ENCODE measurements around the gene ZNF814.
"Not testable (repeated sequence)": the region's sequence is repeated elsewhere in the genome, so short reads cannot be mapped to it uniquely, and the experiment has no call there.

The ZNF814 gene

GRCh38 chr19:57888107-57888559, 704 bp downstream of the ZNF814 start:
- Histone ChIP-seq H3K27ac (ENCODE audit: low read length) (peak overlapping the region; percentile 59), H3K4me3 (ENCODE audit: low read length) (peak overlapping the region; percentile 97)

GRCh38 chr19:57887195-57887941, 1.5 kb downstream of the ZNF814 start:
- Histone ChIP-seq H3K9me3 (ENCODE audit: insufficient read depth, low read depth, low read length) (no peaks in the 10 kb centered on the region), H3K4me1 (ENCODE audit: insufficient read depth, low read length) (peaks cover 10% of the 10 kb centered on the region; the same call in 1 of the 2 replicates), H3K36me3 (ENCODE audit: insufficient read depth, low read depth, low read length) (peaks cover 39% of the 10 kb centered on the region), H3K4me3 (ENCODE audit: low read length) (peak overlapping the region; percentile 97), H3K27me3 (ENCODE audit: insufficient read depth, low read length) (no peaks in the 10 kb centered on the region), H3K27ac (ENCODE audit: low read length) (peak overlapping the region; percentile 59), H3K9ac (ENCODE audit: low read depth, low read length) (peak overlapping the region; percentile 99)

More at GRCh38 chr19:57888107-57888559, 704 bp downstream of the ZNF814 start:
- no peaks in the 10 kb centered on the region for H3K27me3 ChIP-seq (ENCODE audit: insufficient read depth, low read length)
- peak overlapping the region; percentile 99 for H3K9ac ChIP-seq (ENCODE audit: low read depth, low read length)
- H3K36me3 ChIP-seq (ENCODE audit: insufficient read depth, low read depth, low read length), result peaks cover 31% of the 10 kb centered on the region
- no peaks in the 10 kb centered on the region for H3K9me3 ChIP-seq (ENCODE audit: insufficient read depth, low read depth, low read length)
- H3K4me1 ChIP-seq (ENCODE audit: insufficient read depth, low read length), result peaks cover 16% of the 10 kb centered on the region; the same call in 1 of the 2 replicates

- Histone ChIP-seq H3K9ac (ENCODE audit: low read depth, low read length) (peak overlapping the region; percentile 99; the same call in 1 of the 2 replicates), H3K9me3 (ENCODE audit: insufficient read depth, low read depth, low read length) (no peaks in the 10 kb centered on the region), H3K27me3 (ENCODE audit: insufficient read depth, low read length) (no peaks in the 10 kb centered on the region), H3K36me3 (ENCODE audit: insufficient read depth, low read depth, low read length) (peaks cover 39% of the 10 kb centered on the region), H3K27ac (ENCODE audit: low read length) (no peak overlapping the region), H3K4me3 (ENCODE audit: low read length) (peak overlapping the region; percentile 97), H3K4me1 (ENCODE audit: insufficient read depth, low read length) (peaks cover 10% of the 10 kb centered on the region; the same call in 1 of the 2 replicates)
Observed at GRCh38 chr19:57886046-57886445, 2.8 kb downstream of the ZNF814 start.

DNA sequence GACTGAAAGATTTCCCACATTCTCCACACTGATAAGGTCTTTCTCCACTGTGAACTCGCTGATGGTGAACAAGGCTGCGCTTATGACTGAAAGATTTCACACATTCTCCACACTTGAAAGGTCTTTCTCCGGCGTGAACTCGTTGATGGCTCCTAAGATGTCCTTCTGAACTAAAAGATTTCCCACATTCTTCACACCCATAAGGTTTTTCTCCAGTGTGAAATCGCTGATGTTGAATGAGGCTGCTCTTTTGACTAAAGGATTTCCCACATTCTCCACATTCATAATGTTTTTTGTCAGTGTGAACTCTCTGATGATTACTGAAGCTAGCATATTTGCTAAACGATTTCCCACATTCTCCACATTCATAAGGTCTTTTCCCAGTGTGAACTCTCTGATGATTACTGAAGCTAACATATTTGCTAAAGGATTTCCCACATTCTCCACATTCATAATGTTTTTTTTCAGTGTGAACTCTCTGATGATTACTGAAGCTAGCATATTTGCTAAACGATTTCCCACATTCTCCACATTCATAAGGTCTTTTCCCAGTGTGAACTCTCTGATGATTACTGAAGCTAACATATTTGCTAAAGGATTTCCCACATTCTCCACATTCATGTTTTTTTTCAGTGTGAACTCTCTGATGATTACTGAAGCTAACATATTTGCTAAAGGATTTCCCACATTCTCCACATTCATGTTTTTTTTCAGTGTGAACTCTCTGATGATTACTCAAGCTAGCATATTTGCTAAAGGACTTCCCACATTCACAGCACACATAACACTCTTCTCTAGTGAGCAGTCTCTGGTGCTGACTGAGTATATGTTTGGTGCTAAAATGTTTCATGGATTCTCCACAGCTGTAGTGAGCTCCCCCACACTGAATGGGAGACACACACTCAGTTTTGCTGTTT, 14.7 kb downstream of the ZNF814 start:
- peaks cover 46% of the 10 kb centered on the region for H3K9me3 ChIP-seq (ENCODE audit: insufficient read depth, low read depth, low read length)
- not testable (repeated sequence) for H3K4me1 ChIP-seq (ENCODE audit: insufficient read depth, low read length); H3K27ac ChIP-seq (ENCODE audit: low read length); H3K9ac ChIP-seq (ENCODE audit: low read depth, low read length); H3K27me3 ChIP-seq (ENCODE audit: insufficient read depth, low read length)
- H3K36me3 ChIP-seq (ENCODE audit: insufficient read depth, low read depth, low read length), result peaks cover 89% of the 10 kb centered on the region
- H3K4me3 ChIP-seq (ENCODE audit: low read length), result peak overlapping the region; percentile 42; the same call in 1 of the 2 replicates

- Histone ChIP-seq H3K9me3 (ENCODE audit: insufficient read depth, low read depth, low read length) (peaks cover 46% of the 10 kb centered on the region), H3K36me3 (ENCODE audit: insufficient read depth, low read depth, low read length) (peaks cover 85% of the 10 kb centered on the region), H3K27ac (ENCODE audit: low read length) (no peak overlapping the region), H3K4me3 (ENCODE audit: low read length) (no peak overlapping the region), H3K27me3 (ENCODE audit: insufficient read depth, low read length) (no peaks in the 10 kb centered on the region), H3K9ac (ENCODE audit: low read depth, low read length) (no peak overlapping the region), H3K4me1 (ENCODE audit: insufficient read depth, low read length) (no peaks in the 10 kb centered on the region)
Observed at GRCh38 chr19:57872450-57872849, 16.4 kb downstream of the ZNF814 start.

GRCh38 chr19:57870225-57870624, 18.6 kb downstream of the ZNF814 start:
- no peaks in the 10 kb centered on the region for H3K4me1 ChIP-seq (ENCODE audit: insufficient read depth, low read length)
- H3K9ac ChIP-seq (ENCODE audit: low read depth, low read length), result no peak overlapping the region
- peaks cover 85% of the 10 kb centered on the region for H3K36me3 ChIP-seq (ENCODE audit: insufficient read depth, low read depth, low read length)
- H3K4me3 ChIP-seq (ENCODE audit: low read length), result no peak overlapping the region
- peaks cover 30% of the 10 kb centered on the region for H3K9me3 ChIP-seq (ENCODE audit: insufficient read depth, low read depth, low read length)
- no peak overlapping the region for H3K27ac ChIP-seq (ENCODE audit: low read length)
- H3K27me3 ChIP-seq (ENCODE audit: insufficient read depth, low read length), result no peaks in the 10 kb centered on the region

DNA sequence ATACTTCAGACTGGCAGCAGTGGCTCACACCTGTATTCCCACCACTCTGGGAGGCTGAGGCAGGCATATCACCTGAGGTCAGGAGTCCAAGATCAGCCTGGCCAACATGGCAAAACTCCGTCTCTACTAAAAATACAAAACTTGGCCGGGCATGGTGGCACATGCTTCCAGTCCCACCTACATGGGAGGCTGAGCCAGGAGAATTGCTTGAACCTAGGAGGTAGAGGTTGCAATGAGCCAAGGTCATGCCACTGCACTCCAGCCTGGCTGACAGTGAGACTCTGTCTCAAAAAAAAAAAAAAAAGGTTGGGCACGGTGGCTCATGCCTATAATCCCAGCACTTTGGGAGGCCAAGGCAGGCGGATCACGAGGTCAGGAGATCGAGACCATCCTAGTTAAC, 19.2 kb downstream of the ZNF814 start:
- Histone ChIP-seq H3K9me3 (ENCODE audit: insufficient read depth, low read depth, low read length) (peaks cover 27% of the 10 kb centered on the region), H3K36me3 (ENCODE audit: insufficient read depth, low read depth, low read length) (peaks cover 87% of the 10 kb centered on the region)
- not testable (repeated sequence) for H3K27me3 ChIP-seq (ENCODE audit: insufficient read depth, low read length); H3K4me1 ChIP-seq (ENCODE audit: insufficient read depth, low read length); H3K4me3 ChIP-seq (ENCODE audit: low read length); H3K9ac ChIP-seq (ENCODE audit: low read depth, low read length); H3K27ac ChIP-seq (ENCODE audit: low read length)

DNA sequence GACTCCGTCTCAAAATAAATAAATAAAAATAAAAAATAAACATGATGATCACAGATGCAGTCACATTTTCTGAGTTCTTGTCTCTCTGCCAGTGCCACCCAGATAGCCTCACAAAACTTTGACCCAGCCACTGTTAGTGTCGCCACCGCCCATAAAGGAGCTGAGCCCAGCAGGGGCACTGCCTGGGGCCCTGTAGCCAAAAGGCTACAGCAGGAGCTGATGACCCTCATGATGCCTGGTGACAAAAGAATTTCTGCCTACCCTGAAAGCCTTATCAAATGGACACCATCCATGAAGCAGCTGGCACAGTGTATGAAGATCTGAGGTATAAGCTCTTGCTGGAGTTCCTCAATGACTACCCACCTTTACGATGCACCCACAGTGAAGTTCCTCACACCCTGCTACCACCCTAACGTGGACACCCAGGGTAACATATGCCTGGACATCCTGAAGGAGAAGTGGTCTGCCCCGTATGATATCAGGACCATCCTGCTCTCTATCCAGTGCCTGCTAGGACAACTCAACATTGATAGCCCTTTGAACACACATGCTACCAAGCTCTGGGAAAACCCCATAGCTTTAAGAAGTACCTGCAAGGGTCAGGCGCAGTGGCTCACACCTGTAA, 20.9 kb downstream of the ZNF814 start:
- no peak overlapping the region for H3K4me3 ChIP-seq (ENCODE audit: low read length)
- peaks cover 12% of the 10 kb centered on the region for H3K9me3 ChIP-seq (ENCODE audit: insufficient read depth, low read depth, low read length)
- H3K27me3 ChIP-seq (ENCODE audit: insufficient read depth, low read length), result no peaks in the 10 kb centered on the region
- no peak overlapping the region for H3K9ac ChIP-seq (ENCODE audit: low read depth, low read length)
- peaks cover 84% of the 10 kb centered on the region for H3K36me3 ChIP-seq (ENCODE audit: insufficient read depth, low read depth, low read length)
- H3K4me1 ChIP-seq (ENCODE audit: insufficient read depth, low read length), result no peaks in the 10 kb centered on the region
- H3K27ac ChIP-seq (ENCODE audit: low read length), result no peak overlapping the region

DNA sequence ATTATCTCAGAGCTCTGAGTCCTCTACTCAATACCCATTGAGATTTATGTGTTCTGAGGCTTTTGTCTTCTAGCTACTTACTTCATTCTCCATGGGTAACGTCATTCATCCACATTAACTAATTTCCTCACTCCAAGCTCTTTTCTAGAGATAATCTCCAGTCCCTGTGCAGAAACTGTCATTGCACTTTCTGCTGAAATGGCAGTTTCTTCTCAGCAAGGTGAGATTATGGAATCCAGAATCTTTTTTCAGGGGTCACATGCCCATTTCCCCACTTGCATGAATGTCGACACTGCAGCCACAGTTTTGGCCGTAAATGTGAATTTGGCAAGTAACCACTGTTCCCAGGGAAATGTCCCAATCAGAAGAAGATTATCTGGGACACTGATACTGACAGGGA, 26.5 kb downstream of the ZNF814 start:
- not testable (repeated sequence) for H3K4me1 ChIP-seq (ENCODE audit: insufficient read depth, low read length); H3K9me3 ChIP-seq (ENCODE audit: insufficient read depth, low read depth, low read length); H3K4me3 ChIP-seq (ENCODE audit: low read length); H3K27me3 ChIP-seq (ENCODE audit: insufficient read depth, low read length); H3K9ac ChIP-seq (ENCODE audit: low read depth, low read length); H3K27ac ChIP-seq (ENCODE audit: low read length)
- H3K36me3 ChIP-seq (ENCODE audit: insufficient read depth, low read depth, low read length), result peaks cover 93% of the 10 kb centered on the region

GRCh38 chr19:57854117-57854516, 34.7 kb downstream of the ZNF814 start:
- not testable (repeated sequence) for H3K4me3 ChIP-seq (ENCODE audit: low read length); H3K9ac ChIP-seq (ENCODE audit: low read depth, low read length); H3K9me3 ChIP-seq (ENCODE audit: insufficient read depth, low read depth, low read length); H3K4me1 ChIP-seq (ENCODE audit: insufficient read depth, low read length); H3K27me3 ChIP-seq (ENCODE audit: insufficient read depth, low read length); H3K27ac ChIP-seq (ENCODE audit: low read length)
- H3K36me3 ChIP-seq (ENCODE audit: insufficient read depth, low read depth, low read length), result peaks cover 63% of the 10 kb centered on the region

- H3K4me1 ChIP-seq (ENCODE audit: insufficient read depth, low read length); H3K27ac ChIP-seq (ENCODE audit: low read length); H3K9ac ChIP-seq (ENCODE audit: low read depth, low read length); H3K27me3 ChIP-seq (ENCODE audit: insufficient read depth, low read length); H3K9me3 ChIP-seq (ENCODE audit: insufficient read depth, low read depth, low read length): not testable (repeated sequence)
- Histone ChIP-seq H3K4me3 (ENCODE audit: low read length) (peak overlapping the region; percentile 90; the same call in 1 of the 2 replicates), H3K36me3 (ENCODE audit: insufficient read depth, low read depth, low read length) (peaks cover 46% of the 10 kb centered on the region)
Observed at GRCh38 chr19:57851812-57852603, 36.8 kb downstream of the ZNF814 start.

All from iPS-20b (cell line).